ENCODE measurements around the gene TRAPPC12.
A peak's percentile ranks its signal among the peaks of the same experiment; 100 is the strongest.

The TRAPPC12 gene

DNA sequence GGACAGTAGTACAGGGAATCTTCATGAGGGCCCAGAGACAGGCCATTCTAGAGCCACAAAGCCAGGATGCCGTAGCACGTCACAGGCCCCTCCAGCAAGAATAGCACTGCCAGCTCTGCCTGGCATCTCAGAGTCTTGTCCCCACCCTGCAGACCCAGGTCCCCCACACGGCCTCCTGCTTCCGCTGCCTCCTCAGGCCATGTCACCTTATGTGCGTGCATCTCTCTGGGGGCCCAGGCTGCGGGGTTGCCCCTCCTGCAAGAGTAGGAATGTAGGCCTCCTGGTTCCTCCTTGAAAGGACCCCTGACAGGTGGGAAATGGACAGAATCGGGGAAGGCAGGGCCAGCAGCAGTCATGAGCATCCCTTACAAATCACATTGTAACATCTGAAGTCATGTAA lies 90.0 kb downstream of the TRAPPC12 start:
- no peaks in the 10 kb centered on the region for H3K27me3 ChIP-seq (ENCODE audit: control insufficient read depth in 5 of 5, insufficient read depth in 4 of 5, low read length in 5 of 5)
- no peaks in the 10 kb centered on the region for H3K9me3 ChIP-seq (ENCODE audit: control insufficient read depth in 5 of 5, low read length in 5 of 5)
- H3K4me3 ChIP-seq (ENCODE audit: low read depth in 1 of 5, low read length in 5 of 5), result no peak overlapping the region
- H3K27ac ChIP-seq (ENCODE audit: low read depth, low read length), result no peak overlapping the region
- H3K9ac ChIP-seq (ENCODE audit: low read length in 5 of 5), result no peak overlapping the region
- H3K36me3 ChIP-seq (ENCODE audit: control insufficient read depth in 5 of 5, insufficient read depth in 5 of 5, low read length in 5 of 5), result peaks cover 0 to 92% (median 80%) of the 10 kb centered on the region in 5 donors
- peaks cover 0 to 24% (median 14%) of the 10 kb centered on the region in 5 donors for H3K4me1 ChIP-seq (ENCODE audit: control insufficient read depth in 5 of 5, insufficient read depth in 5 of 5, low read length in 5 of 5)

DNA sequence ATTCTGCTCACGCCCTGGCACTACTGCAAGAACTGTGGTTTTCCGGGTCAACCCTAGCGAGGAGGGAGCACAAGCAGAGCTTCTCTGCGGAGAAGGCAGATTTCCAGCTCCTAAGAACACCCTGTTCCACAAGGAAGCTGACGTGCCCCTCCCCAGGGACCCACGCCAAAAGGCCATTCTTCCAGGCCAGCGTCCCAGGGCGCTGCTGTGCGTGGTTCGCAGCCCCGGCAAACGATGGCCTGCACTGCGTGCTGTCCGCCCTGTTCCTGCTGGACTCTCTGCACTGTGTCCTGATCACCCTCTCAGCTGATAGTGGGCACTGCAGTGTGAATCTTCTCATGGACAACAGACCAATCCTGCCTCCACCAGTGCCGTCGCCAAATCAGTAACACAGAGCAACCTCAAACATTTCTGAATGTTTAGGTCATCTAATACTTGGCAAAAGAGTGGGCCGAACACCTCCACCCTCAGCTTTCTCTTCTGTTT lies 90.7 kb downstream of the TRAPPC12 start:
- Histone ChIP-seq H3K27ac (ENCODE audit: low read depth, low read length) (no peak overlapping the region), H3K4me3 (ENCODE audit: low read depth in 1 of 5, low read length in 5 of 5) (no peak overlapping the region), H3K4me1 (ENCODE audit: control insufficient read depth in 5 of 5, insufficient read depth in 5 of 5, low read length in 5 of 5) (peaks cover 0 to 24% (median 14%) of the 10 kb centered on the region in 5 donors), H3K9ac (ENCODE audit: low read length in 5 of 5) (peak overlapping the region in 1 of 5 donors; percentile 25), H3K9me3 (ENCODE audit: control insufficient read depth in 5 of 5, low read length in 5 of 5) (no peaks in the 10 kb centered on the region), H3K36me3 (ENCODE audit: control insufficient read depth in 5 of 5, insufficient read depth in 5 of 5, low read length in 5 of 5) (peaks cover 0 to 92% (median 75%) of the 10 kb centered on the region in 5 donors), H3K27me3 (ENCODE audit: control insufficient read depth in 5 of 5, insufficient read depth in 4 of 5, low read length in 5 of 5) (no peaks in the 10 kb centered on the region)

DNA sequence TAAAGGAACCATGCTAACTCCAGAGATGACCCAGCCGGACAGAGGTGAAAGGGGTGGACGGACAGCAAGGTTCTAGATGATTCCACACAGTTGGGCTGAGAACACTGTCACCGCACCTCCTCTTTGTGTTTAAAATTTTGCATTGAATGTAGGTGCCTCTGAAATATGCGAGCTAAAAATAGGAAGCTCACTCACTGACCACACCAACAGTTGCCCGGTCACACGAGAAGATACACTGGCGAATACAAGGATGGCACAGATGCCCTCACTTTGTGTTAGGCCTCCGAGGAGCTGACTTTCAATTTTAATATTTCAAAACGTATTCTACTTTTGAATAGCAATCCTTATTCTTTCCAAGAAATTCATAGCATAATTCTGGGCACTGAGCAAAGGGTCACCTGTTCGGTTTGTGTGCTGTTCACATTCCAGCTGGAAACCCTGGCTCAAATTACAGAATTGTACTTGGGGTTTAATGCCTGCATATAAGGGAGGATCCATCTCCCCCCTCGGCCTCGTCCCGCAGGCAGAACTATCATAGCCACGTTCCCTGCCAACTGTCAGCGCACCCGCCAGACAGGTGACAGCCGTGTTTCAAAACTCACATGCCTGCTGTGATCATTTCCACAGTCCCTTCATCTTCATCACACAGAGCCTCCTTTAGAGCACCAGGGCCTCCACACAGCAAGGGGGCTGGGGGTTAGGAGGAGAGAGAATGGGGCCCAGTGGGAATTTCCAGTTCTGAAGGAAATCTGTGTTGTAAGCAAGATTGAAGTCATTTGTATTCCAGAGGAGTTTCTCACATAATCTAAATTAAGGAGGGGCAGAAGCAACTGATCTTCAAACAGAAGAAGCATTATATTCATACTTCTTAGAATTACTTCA lies 91.6 kb downstream of the TRAPPC12 start:
- H3K27ac ChIP-seq (ENCODE audit: low read depth, low read length), result no peak overlapping the region
- H3K9me3 ChIP-seq (ENCODE audit: control insufficient read depth in 5 of 5, low read length in 5 of 5), result no peaks in the 10 kb centered on the region
- no peak overlapping the region for H3K9ac ChIP-seq (ENCODE audit: low read length in 5 of 5)
- H3K4me1 ChIP-seq (ENCODE audit: control insufficient read depth in 5 of 5, insufficient read depth in 5 of 5, low read length in 5 of 5), result peaks cover 0 to 22% (median 12%) of the 10 kb centered on the region in 5 donors
- no peak overlapping the region for H3K4me3 ChIP-seq (ENCODE audit: low read depth in 1 of 5, low read length in 5 of 5)
- peaks cover 0 to 92% (median 72%) of the 10 kb centered on the region in 5 donors for H3K36me3 ChIP-seq (ENCODE audit: control insufficient read depth in 5 of 5, insufficient read depth in 5 of 5, low read length in 5 of 5)
- H3K27me3 ChIP-seq (ENCODE audit: control insufficient read depth in 5 of 5, insufficient read depth in 4 of 5, low read length in 5 of 5), result no peaks in the 10 kb centered on the region

DNA sequence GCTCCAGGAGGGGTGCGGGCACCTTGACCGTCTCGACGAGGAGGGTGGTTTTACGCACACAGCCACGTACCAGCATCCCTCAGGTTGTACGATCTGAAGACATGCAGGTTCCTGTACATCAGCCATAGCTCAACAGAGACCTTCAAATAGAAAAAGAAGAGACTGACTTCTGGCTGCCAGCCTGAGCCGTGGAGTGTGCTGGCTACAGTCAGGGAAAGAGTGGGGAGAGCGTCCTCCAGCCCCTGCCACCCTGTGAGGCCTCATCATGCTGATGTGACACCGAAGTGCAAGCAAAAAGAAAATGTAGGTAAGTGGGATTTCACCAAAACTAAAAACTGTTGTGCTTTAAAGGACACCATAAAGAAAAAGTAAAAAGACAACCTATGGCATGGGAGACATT lies 92.8 kb downstream of the TRAPPC12 start:
- Histone ChIP-seq H3K9me3 (ENCODE audit: control insufficient read depth in 5 of 5, low read length in 5 of 5) (no peaks in the 10 kb centered on the region), H3K9ac (ENCODE audit: low read length in 5 of 5) (no peak overlapping the region), H3K36me3 (ENCODE audit: control insufficient read depth in 5 of 5, insufficient read depth in 5 of 5, low read length in 5 of 5) (peaks cover 0 to 89% (median 66%) of the 10 kb centered on the region in 5 donors), H3K4me3 (ENCODE audit: low read depth in 1 of 5, low read length in 5 of 5) (no peak overlapping the region), H3K27ac (ENCODE audit: low read depth, low read length) (no peak overlapping the region), H3K27me3 (ENCODE audit: control insufficient read depth in 5 of 5, insufficient read depth in 4 of 5, low read length in 5 of 5) (no peaks in the 10 kb centered on the region), H3K4me1 (ENCODE audit: control insufficient read depth in 5 of 5, insufficient read depth in 5 of 5, low read length in 5 of 5) (peaks cover 0 to 18% (median 12%) of the 10 kb centered on the region in 5 donors)

DNA sequence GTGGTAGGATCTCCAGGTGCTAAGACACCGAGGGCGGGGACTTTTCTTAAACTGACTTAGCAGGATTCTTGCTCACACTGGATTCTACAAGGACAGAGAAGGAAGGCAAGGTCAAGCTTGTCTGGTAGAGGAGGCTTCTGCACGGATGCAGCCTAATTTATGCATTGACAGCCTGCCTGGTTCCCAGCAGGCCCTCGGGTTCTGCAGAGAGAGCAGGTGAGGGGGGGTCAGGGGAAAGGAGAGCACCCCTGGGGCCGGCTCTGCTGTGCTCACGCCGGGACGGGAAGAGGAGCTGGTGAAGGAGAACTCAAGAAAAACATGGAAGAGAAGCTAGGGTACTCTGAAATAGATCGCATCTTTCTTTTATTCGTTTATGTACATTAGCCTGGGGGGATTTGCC lies 93.5 kb downstream of the TRAPPC12 start:
- Histone ChIP-seq H3K27ac (ENCODE audit: low read depth, low read length) (no peak overlapping the region), H3K36me3 (ENCODE audit: control insufficient read depth in 5 of 5, insufficient read depth in 5 of 5, low read length in 5 of 5) (peaks cover 5 to 86% (median 63%) of the 10 kb centered on the region in 5 donors), H3K9ac (ENCODE audit: low read length in 5 of 5) (no peak overlapping the region)

DNA sequence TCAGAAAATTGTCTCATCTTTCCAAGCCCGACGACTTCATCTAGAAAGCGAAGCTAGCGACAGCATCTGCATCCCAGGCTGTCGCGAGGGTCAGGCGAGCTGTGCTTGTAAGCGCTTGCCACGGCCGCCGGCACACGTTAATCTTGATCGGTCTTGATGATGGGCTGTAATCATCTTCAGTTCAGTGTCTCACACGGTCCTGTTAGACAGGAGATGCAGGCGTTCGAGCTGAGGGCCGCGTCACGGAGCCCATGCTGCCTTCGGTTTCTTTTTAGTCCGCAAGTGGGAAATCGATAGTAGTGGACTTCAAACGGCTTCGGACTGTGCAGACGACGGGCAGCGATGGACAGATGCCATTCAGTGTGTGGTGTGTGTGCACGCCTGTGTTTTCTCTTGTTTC lies 96.3 kb downstream of the TRAPPC12 start:
- Histone ChIP-seq H3K4me3 (ENCODE audit: low read depth in 1 of 5, low read length in 5 of 5) (no peak overlapping the region), H3K4me1 (ENCODE audit: control insufficient read depth in 5 of 5, insufficient read depth in 5 of 5, low read length in 5 of 5) (peaks cover 0 to 2% (median 0%) of the 10 kb centered on the region in 5 donors), H3K27ac (ENCODE audit: low read depth, low read length) (no peak overlapping the region), H3K27me3 (ENCODE audit: control insufficient read depth in 5 of 5, insufficient read depth in 4 of 5, low read length in 5 of 5) (no peaks in the 10 kb centered on the region), H3K36me3 (ENCODE audit: control insufficient read depth in 5 of 5, insufficient read depth in 5 of 5, low read length in 5 of 5) (peaks cover 5 to 81% (median 61%) of the 10 kb centered on the region in 5 donors), H3K9ac (ENCODE audit: low read length in 5 of 5) (no peak overlapping the region), H3K9me3 (ENCODE audit: control insufficient read depth in 5 of 5, low read length in 5 of 5) (no peaks in the 10 kb centered on the region)

More for the DNA sequence above, 93.5 kb downstream of the TRAPPC12 start:
- Histone ChIP-seq H3K4me1 (ENCODE audit: control insufficient read depth in 5 of 5, insufficient read depth in 5 of 5, low read length in 5 of 5) (peaks cover 0 to 18% (median 12%) of the 10 kb centered on the region in 5 donors), H3K27me3 (ENCODE audit: control insufficient read depth in 5 of 5, insufficient read depth in 4 of 5, low read length in 5 of 5) (no peaks in the 10 kb centered on the region), H3K4me3 (ENCODE audit: low read depth in 1 of 5, low read length in 5 of 5) (no peak overlapping the region), H3K9me3 (ENCODE audit: control insufficient read depth in 5 of 5, low read length in 5 of 5) (no peaks in the 10 kb centered on the region)

DNA sequence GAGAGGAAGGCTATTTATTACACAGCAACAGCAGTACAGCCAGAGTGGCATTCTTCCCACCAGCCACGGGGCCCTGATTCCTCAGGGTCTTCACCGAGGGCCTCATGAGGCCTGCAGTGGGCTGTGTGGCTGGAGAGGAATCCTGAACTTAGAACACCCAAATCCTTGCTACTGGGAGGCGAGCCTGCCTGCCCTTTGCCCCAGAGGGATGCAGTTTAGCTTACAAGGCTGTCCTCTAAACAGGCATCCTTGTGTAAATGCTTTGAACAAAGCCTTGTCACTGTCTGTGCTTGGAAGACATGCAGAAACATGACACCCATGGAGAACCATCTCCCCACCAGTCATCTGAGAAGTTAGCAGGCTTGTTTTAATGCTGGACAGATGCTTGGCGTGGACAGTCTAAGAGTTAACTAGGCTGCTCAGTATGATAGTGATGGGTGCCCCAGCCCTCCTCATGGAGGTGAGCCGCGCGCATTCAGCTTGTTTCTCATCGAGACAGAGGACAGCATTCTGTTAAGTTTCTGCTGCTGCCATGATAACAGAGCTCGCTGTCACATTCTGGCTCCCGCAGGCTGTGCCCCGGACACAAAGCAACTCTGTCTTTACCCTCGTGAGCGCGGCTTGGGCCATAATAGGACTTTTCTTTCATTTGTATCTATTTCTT lies 97.0 kb downstream of the TRAPPC12 start:
- Histone ChIP-seq H3K4me1 (ENCODE audit: control insufficient read depth in 5 of 5, insufficient read depth in 5 of 5, low read length in 5 of 5) (no peaks in the 10 kb centered on the region), H3K27me3 (ENCODE audit: control insufficient read depth in 5 of 5, insufficient read depth in 4 of 5, low read length in 5 of 5) (no peaks in the 10 kb centered on the region), H3K27ac (ENCODE audit: low read depth, low read length) (no peak overlapping the region), H3K36me3 (ENCODE audit: control insufficient read depth in 5 of 5, insufficient read depth in 5 of 5, low read length in 5 of 5) (peaks cover 5 to 76% (median 56%) of the 10 kb centered on the region in 5 donors), H3K9me3 (ENCODE audit: control insufficient read depth in 5 of 5, low read length in 5 of 5) (no peaks in the 10 kb centered on the region), H3K4me3 (ENCODE audit: low read depth in 1 of 5, low read length in 5 of 5) (no peak overlapping the region), H3K9ac (ENCODE audit: low read length in 5 of 5) (no peak overlapping the region)

DNA sequence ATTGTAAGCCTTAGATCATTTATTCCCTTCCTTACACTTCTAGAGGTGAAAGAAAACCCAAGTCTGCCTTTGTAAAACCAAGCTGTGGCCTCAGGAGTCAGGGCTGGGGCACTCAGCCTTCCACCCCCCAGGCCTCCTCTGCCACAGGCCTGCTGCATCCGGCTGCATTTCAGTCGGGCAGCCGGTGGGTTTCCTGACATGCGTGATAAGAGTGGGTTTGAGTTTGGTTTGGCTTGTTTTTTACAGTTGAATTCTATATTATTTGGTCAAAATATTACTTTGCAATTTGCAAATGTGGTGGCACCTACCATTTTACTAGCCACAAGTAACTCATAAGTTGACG lies 97.5 kb downstream of the TRAPPC12 start:
- Histone ChIP-seq H3K27ac (ENCODE audit: low read depth, low read length) (no peak overlapping the region), H3K4me3 (ENCODE audit: low read depth in 1 of 5, low read length in 5 of 5) (no peak overlapping the region), H3K36me3 (ENCODE audit: control insufficient read depth in 5 of 5, insufficient read depth in 5 of 5, low read length in 5 of 5) (peaks cover 5 to 76% (median 52%) of the 10 kb centered on the region in 5 donors)

DNA sequence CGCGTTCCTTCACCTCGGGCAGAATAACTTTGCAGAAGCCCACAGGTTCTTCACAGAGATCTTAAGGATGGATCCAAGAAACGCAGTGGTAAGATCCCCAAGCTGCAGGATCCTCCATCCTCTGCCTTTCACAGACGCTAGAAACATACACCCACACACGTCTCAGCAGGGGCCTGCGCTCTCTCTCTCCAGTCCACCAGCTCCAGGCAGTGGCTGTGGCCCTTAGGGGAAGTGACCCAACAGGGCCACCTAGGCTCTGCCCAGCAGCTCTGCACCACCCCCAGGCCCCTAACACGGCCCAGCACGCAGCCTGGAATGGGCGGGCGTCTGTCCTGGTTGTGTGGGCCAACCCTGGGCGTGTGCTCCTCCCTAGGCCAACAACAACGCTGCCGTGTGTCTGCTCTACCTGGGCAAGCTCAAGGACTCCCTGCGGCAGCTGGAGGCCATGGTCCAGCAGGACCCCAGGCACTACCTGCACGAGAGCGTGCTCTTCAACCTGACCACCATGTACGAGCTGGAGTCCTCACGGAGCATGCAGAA lies 99.4 kb downstream of the TRAPPC12 start:
- Histone ChIP-seq H3K4me3 (ENCODE audit: low read depth in 1 of 5, low read length in 5 of 5) (no peak overlapping the region), H3K36me3 (ENCODE audit: control insufficient read depth in 5 of 5, insufficient read depth in 5 of 5, low read length in 5 of 5) (peaks cover 5 to 79% (median 40%) of the 10 kb centered on the region in 5 donors)

More for the DNA sequence above, 97.5 kb downstream of the TRAPPC12 start:
- H3K9me3 ChIP-seq (ENCODE audit: control insufficient read depth in 5 of 5, low read length in 5 of 5), result no peaks in the 10 kb centered on the region
- no peaks in the 10 kb centered on the region for H3K4me1 ChIP-seq (ENCODE audit: control insufficient read depth in 5 of 5, insufficient read depth in 5 of 5, low read length in 5 of 5)
- no peak overlapping the region for H3K9ac ChIP-seq (ENCODE audit: low read length in 5 of 5)
- H3K27me3 ChIP-seq (ENCODE audit: control insufficient read depth in 5 of 5, insufficient read depth in 4 of 5, low read length in 5 of 5), result no peaks in the 10 kb centered on the region

More for the DNA sequence above, 99.4 kb downstream of the TRAPPC12 start:
- no peaks in the 10 kb centered on the region for H3K9me3 ChIP-seq (ENCODE audit: control insufficient read depth in 5 of 5, low read length in 5 of 5)
- peaks cover 0 to 4% (median 0%) of the 10 kb centered on the region in 5 donors for H3K4me1 ChIP-seq (ENCODE audit: control insufficient read depth in 5 of 5, insufficient read depth in 5 of 5, low read length in 5 of 5)
- H3K27ac ChIP-seq (ENCODE audit: low read depth, low read length), result no peak overlapping the region
- no peak overlapping the region for H3K9ac ChIP-seq (ENCODE audit: low read length in 5 of 5)
- no peaks in the 10 kb centered on the region for H3K27me3 ChIP-seq (ENCODE audit: control insufficient read depth in 5 of 5, insufficient read depth in 4 of 5, low read length in 5 of 5)
